Stomach (tissue), 4 donors: ENCODE data around the gene DYSF.

ENCODE experiments used
- CTCF ChIP-seq, 7 experiments: fragments of 450-650 bp in 4 of 7; fragments of 200-600 bp in 3 of 7; sonication (generic) in 3 of 7; IDR thresholded peaks; one replicate each; pipeline ENCODE4 v1.5.1; 2016 to 2019; ENCODE audit warnings: antibody characterized with exemption in 7 of 7, control low read depth in 2 of 7, mild to moderate bottlenecking in 1 of 7
- EP300 ChIP-seq: sonication (generic); formaldehyde crosslinking; IDR thresholded peaks from one replicate; pipeline ENCODE4 v1.6.1; 2017; ENCODE audit warnings: antibody characterized with exemption
- POLR2A ChIP-seq, 4 donors: fragments of 450-650 bp; IDR thresholded peaks; one replicate each; pipeline ENCODE4 v1.6.1; 2016; ENCODE audit warnings: antibody characterized with exemption in 4 of 4, control low read depth in 2 of 4, mild to moderate bottlenecking in 1 of 4, moderate library complexity in 1 of 4
- POLR2AphosphoS5 ChIP-seq, 3 donors: sonication (generic); formaldehyde crosslinking; IDR thresholded peaks; one replicate each; pipeline ENCODE4 v1.6.1; 2016; ENCODE audit warnings: antibody characterized with exemption in 3 of 3

GRCh38 chr2:71531522-71532047 is 78.2 kb downstream of the DYSF start:
- TF ChIP-seq POLR2A (IDR thresholded peaks at IDR 0.05) (no peak), CTCF (IDR thresholded peaks at IDR 0.05) (no peak), POLR2AphosphoS5 (IDR thresholded peaks at IDR 0.05) (no peak), EP300 (no peak)
